PC-9 (cell line): ENCODE data around the gene TSPEAR. TPM values are rescaled to one million over a fixed set of nuclear protein-coding genes. Genes with fewer than 3 reads are reported as not detected.

ENCODE experiments used
- BruUV-seq: library from RNA; stranded (reverse); fragments of 400-500 nt; replicated peaks from 2 replicates; lab custom pipeline; 2021; lab: Mats Ljungman, UMichigan
- CTCF ChIA-PET: fragments of 300-600 bp; sonication (Branson Sonifier 250); formaldehyde crosslinking; loops from one replicate; lab custom pipeline; 2022; ENCODE audit warnings: antibody characterized with exemption; lab: Charles Lee
- POLR2A ChIA-PET: fragments of 300-600 bp; sonication (Branson Sonifier 250); formaldehyde crosslinking; loops from one replicate; lab custom pipeline; 2022; ENCODE audit warnings: antibody characterized with exemption; ENCODE audit not compliant: unreplicated experiment; lab: Charles Lee
- DNase-seq, 2 experiments: peaks; one replicate each; pipeline versions ENCODE4 v3.0.0 to v3.0.0-alpha.2; 2015 to 2022; ENCODE audit warnings: mixed read lengths in 1 of 2
- H2AFZ ChIP-seq: fragments of 200-600 bp; sonication (generic); 2 replicates; pipeline ENCODE4 v1.8.1; 2017; ENCODE audit warnings: antibody characterized with exemption
- H3F3A ChIP-seq: fragments of 200-600 bp; sonication (generic); 2 replicates; pipeline ENCODE4 v1.8.1; 2017; ENCODE audit warnings: antibody characterized with exemption, mild to moderate bottlenecking, low read depth; ENCODE audit not compliant: insufficient read depth
- H3K27ac ChIP-seq: fragments of 200-600 bp; sonication (generic); 2 replicates; pipeline ENCODE4 v1.6.1; 2016; ENCODE audit warnings: mixed run types
- H3K27me3 ChIP-seq: fragments of 200-600 bp; sonication (generic); 2 replicates; pipeline ENCODE4 v1.6.1; 2016; ENCODE audit warnings: low read depth, mixed run types; ENCODE audit not compliant: insufficient read depth
- H3K36me3 ChIP-seq: fragments of 200-600 bp; sonication (generic); 2 replicates; pipeline ENCODE4 v1.6.1; 2016; ENCODE audit warnings: low read depth, mixed run types
- H3K4me1 ChIP-seq: fragments of 200-600 bp; sonication (generic); replicated peaks from 2 replicates; pipeline ENCODE4 v1.6.1; 2016; ENCODE audit warnings: mixed run types; ENCODE audit not compliant: insufficient read depth
- H3K4me2 ChIP-seq: fragments of 200-600 bp; sonication (generic); 2 replicates; pipeline ENCODE4 v1.6.1; 2017; ENCODE audit warnings: mixed run types
- H3K4me3 ChIP-seq: fragments of 200-600 bp; sonication (generic); 2 replicates; pipeline ENCODE4 v1.6.1; 2016; ENCODE audit warnings: mixed run types
- H3K79me2 ChIP-seq: fragments of 200-600 bp; sonication (generic); 2 replicates; pipeline ENCODE4 v1.6.1; 2017; ENCODE audit warnings: low read depth, mixed run types
- H3K9me2 ChIP-seq: fragments of 200-600 bp; sonication (generic); 2 replicates; pipeline ENCODE4 v1.8.1; 2017; ENCODE audit warnings: mild to moderate bottlenecking; ENCODE audit not compliant: insufficient read depth
- H3K9me3 ChIP-seq: fragments of 200-600 bp; sonication (generic); 2 replicates; pipeline ENCODE4 v1.8.1; 2016; ENCODE audit warnings: low read depth; ENCODE audit not compliant: insufficient read depth
- H4K20me1 ChIP-seq: fragments of 200-600 bp; sonication (generic); 2 replicates; pipeline ENCODE4 v1.8.1; 2017; ENCODE audit not compliant: insufficient read depth
- CTCF ChIP-seq: fragments of 200-600 bp; sonication (generic); conservative IDR thresholded peaks from 2 replicates; pipeline ENCODE4 v1.6.1; 2017; ENCODE audit warnings: mixed run types, antibody characterized with exemption, mild to moderate bottlenecking, moderate library complexity
- EZH2 ChIP-seq: fragments of 200-600 bp; sonication (generic); IDR thresholded peaks from 2 replicates; pipeline ENCODE4 v1.8.0; 2017; ENCODE audit warnings: antibody characterized with exemption, low read depth
- intact Hi-C: fragments of 100-400 bp; cut with micrococcal nuclease; formaldehyde crosslinking; loops from one replicate; pipeline ENCODE4 v1.10.0; 2022; ENCODE audit not compliant: unreplicated experiment
- total RNA-seq: library from RNA; stranded (reverse); gene quantifications from 2 replicates; pipeline ENCODE4 v1.2.3, GENCODE V29; 2021

Gene TSPEAR
- total RNA-seq, 1 experiment from 2014 or later = not detected

DNA sequence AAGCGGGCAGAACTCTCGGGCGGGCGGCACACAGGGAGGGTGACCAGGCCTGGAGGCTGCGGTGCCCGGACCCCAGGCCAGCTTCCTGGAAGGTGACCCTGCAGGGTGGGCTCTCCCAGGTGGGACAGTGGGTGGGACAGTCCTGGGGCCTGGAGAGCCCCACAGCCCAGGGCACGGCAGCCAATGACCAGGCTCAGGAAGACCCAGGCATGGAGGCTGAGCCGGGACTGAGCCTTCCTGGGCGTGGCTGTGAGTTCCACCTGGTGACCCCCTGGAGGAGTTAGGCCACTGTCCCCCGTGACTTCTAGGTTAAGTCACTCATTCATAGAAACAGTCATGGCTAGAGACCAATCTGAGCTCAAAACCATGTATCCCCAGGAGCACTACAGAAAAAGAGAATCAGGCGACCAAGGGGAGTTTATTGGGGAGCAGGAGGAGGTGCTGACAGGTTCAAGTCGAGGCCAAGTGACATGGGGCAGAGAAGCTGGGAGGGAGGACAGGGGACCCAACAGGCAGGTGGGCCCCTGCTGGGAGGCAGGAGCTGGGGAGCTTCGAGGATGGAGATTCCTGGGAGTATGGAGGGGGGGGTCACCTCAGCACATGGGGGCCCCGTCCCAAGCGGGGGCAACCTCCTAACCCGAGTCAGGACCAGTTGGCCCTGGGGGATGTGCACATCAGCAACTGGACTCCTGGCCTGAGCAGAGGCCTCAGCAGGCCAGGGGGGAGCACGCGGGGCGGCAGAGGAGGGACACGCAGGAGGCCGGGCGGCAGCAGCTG, 132.1 kb downstream of the TSPEAR start:
- intact Hi-C loops = no loop called here
- TF ChIP-seq CTCF = no peak
- no peak for TF ChIP-seq EZH2
- Histone ChIP-seq H2AFZ (no peak overlapping the region), H4K20me1 (no peaks in the 10 kb centered on the region), H3K9me2 (no peaks in the 10 kb centered on the region), H3F3A (no peaks in the 10 kb centered on the region), H3K4me2 (no peak overlapping the region), H3K4me3 (no peak overlapping the region), H3K27me3 (peaks cover 29% of the 10 kb centered on the region), H3K36me3 (no peaks in the 10 kb centered on the region), H3K4me1 (no peaks in the 10 kb centered on the region), H3K79me2 (no peaks in the 10 kb centered on the region), H3K27ac (no peak overlapping the region), H3K9me3 (no peaks in the 10 kb centered on the region)
- no TSS peak for BruUV-seq
- ChIA-PET CTCF (no interaction called here), POLR2A (no interaction called here)
- no peak for DNase-seq

- H3F3A ChIP-seq = no peaks in the 10 kb centered on the region
- ChIA-PET CTCF (no interaction called here), POLR2A (no interaction called here)
- H3K9me3 ChIP-seq = no peaks in the 10 kb centered on the region
- H3K27me3 ChIP-seq = peaks cover 31% of the 10 kb centered on the region
- TF ChIP-seq CTCF (no peak), EZH2 (no peak)
- intact Hi-C loops = no loop called here
- H3K79me2 ChIP-seq = no peaks in the 10 kb centered on the region
- H2AFZ ChIP-seq = no peak overlapping the region
- no peaks in the 10 kb centered on the region for H3K9me2 ChIP-seq
- H3K27ac ChIP-seq = no peak overlapping the region
- no peaks in the 10 kb centered on the region for H4K20me1 ChIP-seq
- no TSS peak for BruUV-seq
- H3K4me1 ChIP-seq = no peaks in the 10 kb centered on the region
- H3K36me3 ChIP-seq = no peaks in the 10 kb centered on the region
- H3K4me2 ChIP-seq = no peak overlapping the region
- no peak for DNase-seq
- H3K4me3 ChIP-seq = no peak overlapping the region
These were observed 132.9 kb downstream of the TSPEAR start for GRCh38 chr21:44578371-44579055.

DNA sequence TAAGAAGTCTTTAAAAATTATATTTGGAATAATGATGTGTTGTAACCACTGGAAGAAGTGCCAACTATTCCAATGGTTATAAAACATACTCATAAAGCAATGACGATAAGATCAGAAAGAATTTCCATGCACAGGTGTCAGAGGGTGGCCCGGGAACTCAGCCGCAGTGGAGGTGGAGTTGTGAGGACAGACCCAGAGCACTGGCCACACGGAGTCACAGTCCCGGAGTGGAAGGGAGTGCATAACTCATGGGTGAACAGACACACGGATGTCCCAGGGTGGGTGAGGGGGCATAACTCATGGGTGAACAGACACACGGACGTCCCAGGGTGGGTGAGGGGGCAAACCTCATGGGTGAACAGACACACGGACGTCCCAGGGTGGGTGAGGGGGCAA, 135.3 kb downstream of the TSPEAR start:
- no peaks in the 10 kb centered on the region for H3K9me2 ChIP-seq
- no peaks in the 10 kb centered on the region for H3K79me2 ChIP-seq
- H3K36me3 ChIP-seq = no peaks in the 10 kb centered on the region
- H3K9me3 ChIP-seq = no peaks in the 10 kb centered on the region
- H4K20me1 ChIP-seq = no peaks in the 10 kb centered on the region
- peaks cover 47% of the 10 kb centered on the region for H3K27me3 ChIP-seq
- H3K4me1 ChIP-seq = no peaks in the 10 kb centered on the region
- ChIA-PET CTCF (no interaction called here), POLR2A (no interaction called here)
- intact Hi-C loops = no loop called here
- DNase-seq = no peak
- no peaks in the 10 kb centered on the region for H3F3A ChIP-seq
- H3K4me2 ChIP-seq = no peak overlapping the region
- H2AFZ ChIP-seq = no peak overlapping the region
- no peak for TF ChIP-seq EZH2
- TF ChIP-seq CTCF = no peak
- BruUV-seq = no TSS peak
- no peak overlapping the region for H3K4me3 ChIP-seq
- no peak overlapping the region for H3K27ac ChIP-seq
